Gastroesophageal sphincter (tissue), 4 donors: ENCODE results near the gene SLC25A42. TPM values are rescaled to one million over a fixed set of nuclear protein-coding genes. Genes with fewer than 3 reads are reported as not detected.
A peak's percentile ranks its signal among the peaks of the same experiment; 100 is the strongest.

Source experiments
- ATAC-seq: fragments of 150-250 bp; one replicate; pipeline ENCODE4 v1.9.1; 2016; ENCODE audit warnings: mild to moderate bottlenecking, moderate library complexity
- H3K27ac ChIP-seq, 4 donors: fragments of 200-600 bp; sonication (generic) in 3 of 4; 1 replicate in 3 of 4; 2 replicates in 1 of 4; pipeline ENCODE4 v1.5.1; 2016 to 2019
- H3K27me3 ChIP-seq: fragments of 200-600 bp; sonication (generic); one replicate; pipeline ENCODE4 v1.5.1; 2019
- H3K36me3 ChIP-seq, 2 donors: fragments of 200-600 bp; sonication (generic); one replicate each; pipeline ENCODE4 v1.5.1; 2019; ENCODE audit warnings: control low read depth in 1 of 2
- H3K4me1 ChIP-seq, 3 donors: fragments of 200-600 bp; sonication (generic); 1 replicate in 2 of 3; 2 replicates in 1 of 3; pipeline ENCODE4 v1.5.1; 2016 to 2019; ENCODE audit warnings: control low read depth in 2 of 3
- H3K4me3 ChIP-seq, 2 donors: fragments of 200-600 bp; sonication (generic); one replicate each; pipeline ENCODE4 v1.5.1; 2019; ENCODE audit warnings: mild to moderate bottlenecking in 1 of 2, moderate library complexity in 1 of 2
- H3K9me3 ChIP-seq, 3 donors: fragments of 200-600 bp; sonication (generic); one replicate each; pipeline ENCODE4 v1.5.1; 2017 to 2019; ENCODE audit warnings: control low read depth in 2 of 3
- CTCF ChIP-seq, 4 experiments: fragments of 200-600 bp in 2 of 4; fragments of 450-650 bp in 2 of 4; sonication (generic) in 1 of 4; IDR thresholded peaks; one replicate each; pipeline ENCODE4 v1.5.1; 2017 to 2019; ENCODE audit warnings: antibody characterized with exemption in 4 of 4, mild to moderate bottlenecking in 2 of 4, moderate library complexity in 2 of 4
- EP300 ChIP-seq: sonication (generic); formaldehyde crosslinking; IDR thresholded peaks from one replicate; pipeline ENCODE4 v1.6.1; 2017; ENCODE audit warnings: antibody characterized with exemption, mild to moderate bottlenecking
- POLR2A ChIP-seq, 2 donors: fragments of 450-650 bp; IDR thresholded peaks; one replicate each; pipeline ENCODE4 v1.6.1; 2017; ENCODE audit warnings: antibody characterized with exemption in 2 of 2, mild to moderate bottlenecking in 2 of 2, moderate library complexity in 1 of 2
- POLR2AphosphoS5 ChIP-seq: sonication (generic); formaldehyde crosslinking; IDR thresholded peaks from one replicate; pipeline ENCODE4 v1.6.1; 2017; ENCODE audit warnings: antibody characterized with exemption
- WGBS, 2 donors: methylation state at CpG; one replicate each; pipeline ENCODE4 v1.1.5; 2018; ENCODE audit warnings: low coverage in 1 of 2; 5-methylcytosine and 5-hydroxymethylcytosine counted together
- total RNA-seq, 4 donors: library from RNA; depleted of rRNA; stranded (reverse); fragments of >200 nt; gene quantifications; one replicate each; pipeline ENCODE4 v1.1.0, GENCODE V29; 2016

The SLC25A42 gene
- total RNA-seq, 4 donors from 2014 or later = 8.8 to 16.0 (median 12.9) TPM

GRCh38 chr19:19033176-19033425 is 30.7 kb upstream of the SLC25A42 start:
- Histone ChIP-seq H3K4me1 (peaks cover 0 to 46% (median 14%) of the 10 kb centered on the region in 3 donors), H3K27me3 (no peaks in the 10 kb centered on the region)

GRCh38 chr19:19033426-19034203 is 30.2 kb upstream of the SLC25A42 start, which contains the start of the genes ARMC6 and SUGP2:
ARMC6 (plus strand) TSS chr19:19033603; CDS start chr19:19034210, 607 bp downstream.
SUGP2 (minus strand) TSS chr19:19033517; CDS start chr19:19031071, 2,446 bp downstream.
- Histone ChIP-seq H3K4me3 (peak within 1 kb of the TSS; percentile 70 to 95), H3K4me1 (peaks cover 0 to 46% (median 14%) of the 10 kb centered on the region in 3 donors), H3K36me3 (peaks cover 0 to 37% of the 10 kb centered on the region in 2 donors), H3K27ac (peak within 1 kb of the TSS; percentile 82 to 98 (median 96)), H3K9me3 (no peaks in the 10 kb centered on the region), H3K27me3 (no peaks in the 10 kb centered on the region)
- WGBS, 2 donors = 0% methylated on average over 5 to 6 of the region's 94 CpGs
- ATAC-seq = peak; percentile 93
- TF ChIP-seq CTCF (IDR thresholded peaks at IDR 0.05) (peak in 3 of 4 experiments; percentile 17 to 31 (median 28)), POLR2AphosphoS5 (peak; percentile 73), POLR2A (IDR thresholded peaks at IDR 0.05) (peak; percentile 69), EP300 (no peak)

More at GRCh38 chr19:19033176-19033425, 30.7 kb upstream of the SLC25A42 start:
- Histone ChIP-seq H3K36me3 (peaks cover 0 to 37% of the 10 kb centered on the region in 2 donors), H3K27ac (peak overlapping the region; percentile 82 to 98 (median 96)), H3K4me3 (peak overlapping the region; percentile 70 to 95), H3K9me3 (no peaks in the 10 kb centered on the region)
- TF ChIP-seq POLR2AphosphoS5 (no peak), POLR2A (IDR thresholded peaks at IDR 0.05) (no peak), EP300 (no peak), CTCF (IDR thresholded peaks at IDR 0.05) (no peak)
- WGBS, 2 donors = 0 to 2% methylated on average over 1 to 11 of the region's 32 CpGs
- no peak for ATAC-seq

- ATAC-seq = no peak
- Histone ChIP-seq H3K36me3 (peaks cover 0 to 31% of the 10 kb centered on the region in 2 donors), H3K9me3 (no peaks in the 10 kb centered on the region), H3K27ac (peak overlapping the region in 3 of 4 donors; percentile 95 to 98 (median 97)), H3K4me1 (peaks cover 0 to 46% (median 14%) of the 10 kb centered on the region in 3 donors), H3K27me3 (no peaks in the 10 kb centered on the region), H3K4me3 (peak overlapping the region; percentile 70 to 95)
- 1 to 6% methylated on average over 7 to 10 of the region's 10 CpGs for whole genome bisulfite sequencing, 2 donors
- no peak for TF ChIP-seq EP300
- TF ChIP-seq CTCF (IDR thresholded peaks at IDR 0.05) = no peak
- no peak for TF ChIP-seq POLR2A (IDR thresholded peaks at IDR 0.05)
- TF ChIP-seq POLR2AphosphoS5 = no peak
These were observed 29.6 kb upstream of the SLC25A42 start for GRCh38 chr19:19034204-19034624.

- TF ChIP-seq EP300 (no peak), CTCF (IDR thresholded peaks at IDR 0.05) (no peak), POLR2AphosphoS5 (no peak), POLR2A (IDR thresholded peaks at IDR 0.05) (no peak)
- peak overlapping the region in 2 of 4 donors; percentile 5 to 64 for H3K27ac ChIP-seq
- H3K27me3 ChIP-seq = no peaks in the 10 kb centered on the region
- peaks cover 0 to 20% (median 3%) of the 10 kb centered on the region in 3 donors for H3K4me1 ChIP-seq
- H3K36me3 ChIP-seq = peaks cover 0 to 36% of the 10 kb centered on the region in 2 donors
- no peak for ATAC-seq
- 72 to 80% methylated on average over 3 to 4 of the region's 4 CpGs for WGBS, 2 donors
- H3K4me3 ChIP-seq = no peak overlapping the region
- H3K9me3 ChIP-seq = no peaks in the 10 kb centered on the region
These were observed 23.9 kb upstream of the SLC25A42 start for GRCh38 chr19:19039901-19040300.
